Activated CD4-positive, alpha-beta T cell treated with anti-CD3 and anti-CD28 coated beads for 1 hour (primary cell): ENCODE results near the gene BRD7.

Experiments
- DNase-seq: peaks from one replicate; pipeline ENCODE4 v3.0.0-alpha.2; 2020

Gene BRD7

DNA sequence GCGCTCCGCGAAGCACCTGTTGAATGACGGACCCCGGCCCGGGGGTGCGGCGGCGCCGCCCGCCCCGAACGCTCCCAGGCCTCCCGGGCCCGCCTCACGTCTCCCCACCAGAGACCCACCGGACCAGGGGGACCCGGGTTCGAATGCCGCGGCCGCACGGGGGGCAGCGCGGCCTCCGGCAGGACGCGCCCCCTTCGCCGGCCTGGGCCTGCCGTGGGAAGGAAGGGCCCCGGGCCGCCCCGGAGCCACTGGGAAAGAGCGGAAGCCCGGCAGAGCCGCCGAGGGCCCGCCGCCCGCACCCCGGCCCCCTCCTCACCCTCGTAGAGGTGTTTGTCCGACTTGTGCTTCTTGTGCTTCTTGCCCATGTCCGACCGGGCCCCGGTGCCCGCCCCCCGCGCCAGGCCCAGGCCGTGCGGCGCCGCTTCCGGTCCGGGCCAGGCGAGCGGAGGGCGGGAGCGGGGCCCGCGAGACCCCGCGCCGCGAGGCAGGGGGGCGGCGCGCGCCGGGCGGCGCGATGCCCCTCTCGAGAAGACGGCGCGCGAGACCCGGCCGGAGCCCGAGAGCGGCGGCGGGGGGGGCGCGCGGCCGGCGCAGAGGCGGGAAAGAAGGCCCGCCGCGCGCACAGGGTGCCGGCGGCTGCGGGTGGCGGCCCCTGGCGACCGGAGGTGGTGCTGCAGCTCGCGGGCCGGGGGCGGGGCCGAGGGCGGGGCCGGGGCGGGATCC is at the start of gene BRD7:
Gene BRD7, minus strand, starts transcription at position 579 of the 723 bp plus-strand sequence. Its CDS starts 214 bp downstream, at position 365.
- DNase-seq, result peak; percentile 68

DNA sequence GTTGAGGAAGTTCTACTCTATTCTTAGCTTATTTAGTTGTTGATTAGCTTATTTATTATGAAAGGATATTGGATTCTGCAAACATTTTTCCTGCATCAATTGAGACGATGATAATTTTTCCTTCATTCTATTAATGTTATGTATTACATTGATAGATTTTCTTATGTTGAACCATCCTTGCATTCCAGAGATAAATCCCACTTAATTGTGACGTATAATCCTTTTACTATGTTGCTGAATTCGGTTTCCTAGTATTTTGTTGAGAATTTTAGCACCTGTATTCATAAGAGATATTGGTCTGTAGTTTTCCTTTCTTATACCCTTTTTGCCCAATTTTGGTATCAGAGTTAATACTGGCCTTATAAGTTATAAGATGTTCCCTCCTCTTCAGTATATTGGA is 47.6 kb upstream of the BRD7 start:
- no peak for DNase-seq

GRCh38 chr16:50414152-50414551 is 45.4 kb upstream of the BRD7 start:
- no peak for DNase-seq

- no peak for DNase-seq
These were observed 42.2 kb upstream of the BRD7 start for GRCh38 chr16:50411034-50411433.

DNA sequence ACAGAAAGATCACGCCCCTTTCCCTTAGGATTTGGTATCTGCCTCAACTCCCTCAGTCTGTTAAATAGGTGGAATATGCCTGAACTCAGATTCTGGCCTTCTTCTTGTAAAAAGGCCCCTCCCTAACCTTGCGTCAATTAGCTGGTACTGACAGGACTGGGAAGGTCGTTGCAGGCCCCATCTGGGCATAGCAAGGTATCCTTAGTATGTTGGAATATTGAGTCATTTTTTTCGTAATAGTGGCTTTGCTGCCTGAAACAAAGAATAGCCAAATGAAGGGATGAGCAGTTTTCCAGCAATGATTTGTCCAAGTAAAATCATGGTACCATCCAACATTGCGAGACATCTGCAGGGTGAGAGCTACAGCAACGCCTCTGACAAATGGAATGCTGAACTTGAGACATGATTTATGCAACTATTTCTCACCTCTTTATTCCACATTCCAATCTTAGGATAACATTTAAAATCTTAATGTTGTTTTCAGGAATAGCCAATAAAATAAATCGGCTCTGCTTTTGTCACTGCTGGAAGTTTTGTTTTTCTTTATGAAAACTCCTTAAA is 39.3 kb upstream of the BRD7 start:
- DNase-seq, result no peak

DNA sequence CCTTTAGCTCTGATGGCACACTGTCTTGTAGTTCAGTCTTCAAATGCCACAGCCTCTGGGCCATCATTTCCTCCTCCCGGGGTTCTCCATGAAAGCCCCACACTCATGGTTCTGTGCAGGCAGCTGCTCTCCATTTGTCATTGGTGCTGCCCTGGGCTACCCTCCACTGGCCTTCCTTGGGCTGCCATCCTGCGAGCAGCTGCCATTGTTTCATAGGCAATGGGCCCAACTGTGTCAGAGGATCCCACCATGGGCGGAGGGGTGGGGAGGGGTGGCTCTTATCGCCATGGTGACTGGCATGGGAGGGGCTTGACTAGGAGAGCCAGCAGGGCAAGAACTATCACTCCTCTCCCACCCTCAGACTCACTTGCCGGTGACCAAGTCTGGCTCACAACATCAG is 38.6 kb upstream of the BRD7 start:
- DNase-seq, result no peak

DNA sequence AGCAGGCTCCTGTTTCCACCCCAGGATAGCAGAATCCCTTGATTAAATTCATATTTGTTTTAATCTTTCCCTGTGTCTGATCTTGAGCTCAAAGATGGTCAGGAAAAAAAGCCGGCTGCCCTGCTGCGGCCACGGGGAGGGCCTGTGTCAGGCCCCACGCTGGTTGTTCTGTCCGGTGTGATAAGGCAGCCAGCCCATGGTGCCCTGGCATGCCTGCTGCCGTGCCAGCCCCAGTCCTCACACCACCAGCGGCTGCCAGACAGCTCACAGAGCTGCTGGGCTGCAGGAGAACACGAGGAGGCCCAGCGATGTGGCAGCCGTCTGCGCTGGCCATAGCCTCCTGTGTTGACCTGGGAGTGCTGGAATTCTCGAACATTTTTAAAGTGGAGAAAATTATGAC is 34.7 kb upstream of the BRD7 start:
- no peak for DNase-seq

DNA sequence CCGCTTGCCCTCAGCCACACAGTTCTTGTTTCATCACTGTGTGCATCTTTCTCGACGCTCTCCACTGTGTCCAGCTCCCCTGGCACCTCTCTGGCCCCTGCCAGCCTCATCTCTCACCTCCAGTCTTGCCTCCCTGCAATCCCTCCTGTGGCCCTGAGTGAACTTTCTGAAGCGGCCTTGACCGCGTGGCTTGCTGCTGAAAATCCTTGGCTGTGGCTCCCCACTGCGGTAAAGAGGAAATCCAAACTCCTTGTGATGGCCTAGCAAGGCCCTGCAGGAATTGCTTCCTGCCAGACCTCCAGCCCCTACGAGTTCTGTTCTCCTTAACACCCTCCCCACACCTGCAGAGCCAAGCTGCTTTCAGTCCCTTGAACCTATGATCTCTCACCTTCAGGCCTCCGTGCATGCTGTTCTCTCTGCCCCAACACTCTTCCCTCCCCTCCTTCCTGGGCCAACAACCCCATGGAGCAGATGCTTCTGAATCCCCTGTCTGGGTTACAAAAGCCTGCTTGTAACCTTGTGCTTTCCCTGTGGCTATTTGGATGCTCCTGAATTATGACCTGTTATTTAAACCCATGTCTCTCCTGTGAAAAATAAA is 33.6 kb upstream of the BRD7 start:
- no peak for DNase-seq

- no peak for DNase-seq
These were observed 32.6 kb upstream of the BRD7 start for GRCh38 chr16:50401355-50401754.

DNA sequence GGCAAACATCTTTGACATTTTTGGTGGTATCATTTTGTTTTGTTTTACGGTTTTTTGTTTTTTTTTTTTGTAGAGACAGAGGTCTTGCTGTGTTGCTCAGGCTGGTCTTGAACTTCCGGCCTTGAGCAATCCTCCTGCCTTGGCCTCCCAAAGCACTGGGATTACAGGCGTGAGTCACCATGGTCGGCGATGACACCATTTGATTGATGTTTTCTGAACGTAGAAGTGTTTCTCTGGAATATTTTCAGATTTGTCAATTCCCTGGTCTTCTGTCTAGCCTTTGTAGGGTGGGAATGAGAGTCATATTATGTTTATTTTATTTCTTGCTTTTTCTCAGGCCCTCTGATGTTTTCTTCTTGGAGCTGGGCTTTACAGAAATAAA is 32.2 kb upstream of the BRD7 start:
- no peak for DNase-seq

GRCh38 chr16:50400312-50400966 is 31.7 kb upstream of the BRD7 start:
- DNase-seq, result no peak

DNA sequence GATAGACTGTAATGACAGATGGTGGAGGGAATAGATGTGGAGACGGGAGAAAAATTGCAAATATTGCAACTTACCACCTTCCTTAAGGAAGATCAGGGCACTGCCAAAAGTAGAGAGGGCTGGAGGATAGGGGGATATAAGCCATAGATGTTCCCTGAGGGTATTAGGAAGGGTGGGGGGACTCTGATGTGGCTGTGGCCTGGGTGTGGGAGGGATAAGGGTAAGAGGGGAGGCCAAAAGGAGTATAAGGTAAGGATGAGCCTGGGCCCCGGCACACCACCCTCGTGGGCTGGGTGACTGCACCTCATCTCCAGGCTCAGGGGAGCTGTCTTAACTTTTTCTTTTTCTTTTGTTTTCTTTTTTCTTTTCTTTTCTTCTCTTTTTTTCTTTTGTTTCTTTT is 30.6 kb upstream of the BRD7 start:
- no peak for DNase-seq

DNA sequence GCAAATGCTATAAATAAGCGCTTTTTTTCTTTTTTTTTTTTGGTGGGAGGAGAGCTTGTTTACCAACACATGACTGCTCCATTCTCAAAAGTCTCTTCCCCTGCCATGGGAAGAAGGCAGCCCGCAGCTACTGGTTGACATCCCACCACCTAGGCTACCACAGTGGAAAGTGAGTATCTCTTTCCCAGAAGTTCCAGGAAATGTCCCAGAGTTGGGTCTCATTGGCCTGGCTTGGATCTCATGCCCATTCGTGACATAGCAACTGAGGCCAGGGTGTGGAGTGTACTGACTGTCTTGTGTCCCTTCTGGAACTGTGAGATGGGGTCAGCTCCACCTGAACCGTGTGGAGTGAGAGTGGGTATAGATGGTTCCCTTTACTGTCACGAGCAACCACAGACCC is 29.5 kb upstream of the BRD7 start:
- no peak for DNase-seq

DNA sequence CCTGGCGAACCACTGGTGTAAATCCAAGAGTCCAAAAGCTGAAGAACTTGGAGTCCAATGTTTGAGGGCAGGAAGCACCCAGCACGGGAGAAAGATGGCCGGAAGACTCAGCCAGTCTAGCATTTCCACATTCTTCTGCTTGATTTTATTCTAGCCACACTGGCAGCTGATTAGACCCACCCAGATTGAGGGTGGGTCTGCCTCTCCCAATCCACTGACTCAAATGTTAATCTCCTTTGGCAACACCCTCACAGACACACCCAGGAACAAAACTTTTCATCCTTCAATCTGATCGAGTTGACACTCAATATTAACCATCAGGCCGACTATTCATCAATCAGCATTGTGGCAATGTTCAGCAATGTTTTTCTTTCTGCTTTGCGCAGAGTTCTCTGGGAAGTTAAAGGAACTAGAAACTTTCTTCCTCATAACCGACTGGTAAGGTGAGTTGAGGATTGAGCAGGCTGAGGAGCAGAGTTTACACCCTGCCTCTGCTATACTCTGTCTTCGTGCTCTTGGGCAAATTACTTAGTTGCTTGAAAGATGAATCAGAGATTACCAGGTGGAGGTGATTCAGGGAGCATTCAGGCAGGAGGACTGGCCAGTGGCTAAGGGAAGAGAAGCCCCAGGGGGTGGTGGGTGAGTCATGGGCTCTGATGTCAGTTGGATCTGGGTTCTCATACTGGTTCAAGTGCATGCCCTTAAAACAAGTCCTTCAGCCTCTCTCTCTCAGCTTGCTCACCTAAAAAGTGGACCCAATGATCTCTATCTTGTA is 28.2 kb upstream of the BRD7 start:
- DNase-seq, result no peak

DNA sequence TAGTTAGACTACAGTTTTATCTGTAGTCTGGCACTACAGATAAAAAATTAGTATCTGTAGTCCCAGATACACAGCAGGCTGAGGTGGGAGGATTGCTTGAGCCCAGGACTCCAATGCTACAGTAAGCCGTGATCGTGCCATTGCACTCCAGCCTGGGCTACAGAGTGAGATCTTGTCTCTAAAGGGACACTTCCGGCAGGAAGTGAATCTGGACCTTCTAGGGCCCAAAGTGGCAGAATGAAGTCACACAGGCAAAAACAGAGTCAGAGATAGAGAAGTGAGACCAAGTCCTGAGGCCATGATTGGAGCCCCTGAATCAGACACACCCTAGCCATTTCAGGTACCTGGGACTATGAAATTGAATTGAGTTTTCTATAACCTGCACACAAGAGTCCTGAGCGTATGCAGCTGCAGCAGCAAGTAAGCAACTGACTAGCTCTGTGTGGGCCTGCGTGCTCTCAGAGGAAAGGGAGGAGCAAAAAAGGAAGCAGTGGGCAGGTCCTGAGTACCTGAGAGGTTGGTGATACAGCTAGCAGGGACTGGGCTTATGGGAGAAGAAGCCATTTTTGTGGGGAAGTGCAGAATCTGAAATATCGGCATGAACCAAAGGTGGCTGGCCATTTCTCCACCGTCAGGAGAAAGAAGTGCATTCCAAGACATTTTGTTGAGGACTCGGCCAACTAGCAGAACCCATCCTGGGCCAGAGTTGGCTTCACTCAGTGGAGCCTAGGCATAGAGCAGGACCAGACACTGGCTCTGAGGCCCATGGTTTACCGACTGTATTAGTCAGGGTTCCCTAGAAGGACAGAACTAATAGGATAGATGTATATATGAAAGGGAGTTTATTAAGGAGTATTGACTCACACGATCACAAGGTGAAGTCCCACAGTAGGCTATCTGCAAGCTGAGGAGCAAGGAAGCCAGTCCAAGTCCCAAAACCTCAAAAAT is 27.2 kb upstream of the BRD7 start:
- no peak for DNase-seq

- no peak for DNase-seq
These were observed 25.3 kb upstream of the BRD7 start for GRCh38 chr16:50393858-50394802.

DNA sequence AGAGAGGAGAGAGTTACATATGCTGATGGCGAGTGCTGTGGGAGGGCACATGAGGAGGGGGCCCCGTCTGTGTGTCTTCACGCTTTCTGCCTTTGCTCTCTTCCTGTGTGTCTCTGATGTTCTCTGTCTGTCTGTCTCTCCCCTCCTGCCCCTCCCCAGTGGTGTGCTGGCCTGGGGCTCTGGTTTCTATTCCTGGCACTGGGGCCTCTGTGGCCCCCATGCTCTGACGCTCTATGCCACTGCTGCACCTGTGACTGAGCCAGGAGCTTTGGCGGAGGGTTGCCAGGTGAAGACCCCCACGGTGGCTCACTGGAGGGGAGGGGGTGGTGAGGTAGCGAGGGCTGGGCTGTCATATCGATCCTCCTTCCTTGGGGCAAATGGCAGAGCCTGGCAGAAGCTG is 24.6 kb upstream of the BRD7 start:
- no peak for DNase-seq

DNA sequence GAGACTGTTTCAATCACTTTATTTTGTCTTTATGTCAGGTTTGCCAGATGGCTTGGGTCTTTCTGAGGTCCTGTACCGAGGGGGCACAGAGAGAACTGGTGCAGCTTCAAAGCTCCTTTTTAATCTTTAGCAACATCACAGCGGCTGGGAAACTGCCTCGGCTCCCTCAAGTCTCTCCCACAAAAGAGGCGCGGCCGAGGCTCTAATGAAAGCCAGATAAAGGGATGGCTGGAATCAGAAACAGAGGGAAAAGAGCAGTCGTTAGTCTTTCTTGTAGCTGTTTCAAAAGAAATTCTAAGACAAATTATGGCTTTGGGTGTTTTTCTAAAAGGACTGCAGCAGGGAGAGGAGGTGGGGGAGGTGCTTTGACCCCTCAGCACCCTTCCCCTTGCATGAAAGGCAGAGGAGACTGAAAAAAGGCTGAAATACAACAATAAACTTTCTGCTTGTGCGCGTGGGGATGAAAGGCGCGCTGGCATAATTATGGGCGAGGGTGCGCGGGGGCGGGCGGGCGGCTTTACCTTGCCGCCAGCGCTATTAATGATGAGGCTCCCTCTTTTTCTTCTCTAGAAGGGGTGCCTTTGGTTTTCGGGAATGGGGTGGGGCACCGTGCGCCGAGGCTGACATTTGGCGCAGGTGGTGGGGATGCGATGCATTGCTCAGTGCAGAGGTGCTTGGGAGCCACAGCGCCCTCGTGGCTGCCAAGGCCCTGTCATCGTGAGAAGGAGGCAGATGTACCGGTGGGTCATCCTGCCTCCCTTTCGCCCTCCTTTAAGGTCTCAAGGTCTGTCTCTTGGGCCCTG is 22.3 kb upstream of the BRD7 start:
- no peak for DNase-seq

DNA sequence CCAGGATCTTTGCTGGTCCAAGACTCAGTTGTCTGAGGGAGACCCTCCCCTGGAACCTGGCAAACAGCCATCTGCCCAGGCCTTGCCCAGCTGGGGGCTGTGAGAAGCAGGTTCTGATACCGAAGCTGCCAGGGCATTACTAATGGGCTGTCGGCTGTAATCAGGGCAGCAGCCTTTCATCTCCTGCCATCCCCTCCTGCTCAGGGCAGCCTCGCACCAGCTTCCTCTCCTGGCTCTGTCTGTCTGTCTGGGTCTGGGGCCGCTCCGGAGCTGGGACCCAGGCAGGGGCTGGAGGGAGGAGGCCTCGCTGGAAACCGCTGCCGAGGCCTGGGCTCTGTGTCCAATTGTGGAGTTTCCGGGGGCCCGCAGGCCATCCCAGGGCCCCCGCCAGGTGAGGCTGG is 21.6 kb upstream of the BRD7 start:
- no peak for DNase-seq

DNA sequence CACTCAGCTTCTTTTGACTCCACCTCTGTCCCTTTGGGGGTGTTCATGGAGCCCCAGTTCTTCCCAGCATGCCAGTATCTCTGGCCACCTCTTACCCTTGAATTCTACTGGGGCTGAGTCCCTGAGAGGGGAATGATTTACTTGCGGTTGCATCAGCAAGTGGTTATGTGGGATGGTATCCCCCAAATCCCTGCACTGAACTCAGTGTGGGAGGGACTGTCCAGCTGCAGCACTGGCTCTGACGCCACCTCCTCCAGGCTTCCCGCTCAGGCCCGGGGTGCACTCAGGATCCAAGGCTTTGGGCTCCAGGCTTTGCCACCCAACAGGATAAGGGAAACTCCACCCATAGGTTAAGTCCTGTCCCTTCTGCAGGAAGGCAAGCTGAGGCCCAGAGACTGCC is 21.1 kb upstream of the BRD7 start:
- DNase-seq, result no peak
